Measurements from ENCODE around the gene P4HB.
"Not testable (repeated sequence)": the region's sequence is repeated elsewhere in the genome, so short reads cannot be mapped to it uniquely, and the experiment has no call there.

The P4HB gene

DNA sequence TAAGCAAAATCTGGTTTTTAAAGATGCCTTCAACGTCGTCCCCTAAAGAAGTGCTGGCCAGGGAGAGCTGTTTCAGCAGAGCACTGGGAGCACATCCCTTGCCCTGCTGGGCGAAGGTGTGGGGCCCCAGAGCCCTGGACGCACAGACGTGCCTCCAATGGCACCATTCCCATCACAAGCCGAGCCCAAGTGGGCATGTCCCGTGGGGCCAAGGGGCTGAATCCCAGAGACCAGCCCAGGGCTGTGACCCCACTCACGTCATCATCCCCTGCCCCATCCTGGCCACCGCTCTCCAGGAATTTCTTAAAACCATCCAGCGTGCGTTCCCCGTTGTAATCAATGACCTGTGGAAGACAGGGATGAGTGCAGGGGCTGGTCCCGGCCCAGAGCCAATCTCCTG lies 15.4 kb downstream of the P4HB start:
- DNase-seq: no peak

DNA sequence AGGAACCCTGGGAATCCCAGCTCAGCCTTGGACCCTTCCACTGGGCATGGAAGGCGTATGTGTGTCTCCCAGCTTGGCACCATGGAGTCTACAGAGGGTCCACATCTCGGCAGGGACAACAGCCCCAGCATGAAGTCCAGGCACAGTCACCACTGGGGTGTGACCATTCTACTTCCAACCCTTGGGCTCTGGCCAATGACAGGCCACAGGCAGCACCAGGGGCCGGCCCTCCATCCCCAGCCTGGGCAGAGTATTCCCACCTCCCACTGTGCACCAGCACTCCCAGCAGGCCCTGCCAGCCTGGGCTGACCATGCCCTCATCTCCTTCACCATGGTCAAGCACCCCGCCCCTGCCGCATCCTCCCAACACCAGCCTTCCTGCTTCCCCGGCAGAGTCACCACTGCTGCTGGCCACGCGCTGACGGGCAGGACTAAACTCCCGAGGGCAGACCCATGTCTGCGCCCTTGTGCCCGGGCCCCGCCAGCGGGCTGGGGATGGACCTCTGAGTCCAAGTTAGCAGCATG lies 15.9 kb downstream of the P4HB start:
- DNase-seq: no peak

DNA sequence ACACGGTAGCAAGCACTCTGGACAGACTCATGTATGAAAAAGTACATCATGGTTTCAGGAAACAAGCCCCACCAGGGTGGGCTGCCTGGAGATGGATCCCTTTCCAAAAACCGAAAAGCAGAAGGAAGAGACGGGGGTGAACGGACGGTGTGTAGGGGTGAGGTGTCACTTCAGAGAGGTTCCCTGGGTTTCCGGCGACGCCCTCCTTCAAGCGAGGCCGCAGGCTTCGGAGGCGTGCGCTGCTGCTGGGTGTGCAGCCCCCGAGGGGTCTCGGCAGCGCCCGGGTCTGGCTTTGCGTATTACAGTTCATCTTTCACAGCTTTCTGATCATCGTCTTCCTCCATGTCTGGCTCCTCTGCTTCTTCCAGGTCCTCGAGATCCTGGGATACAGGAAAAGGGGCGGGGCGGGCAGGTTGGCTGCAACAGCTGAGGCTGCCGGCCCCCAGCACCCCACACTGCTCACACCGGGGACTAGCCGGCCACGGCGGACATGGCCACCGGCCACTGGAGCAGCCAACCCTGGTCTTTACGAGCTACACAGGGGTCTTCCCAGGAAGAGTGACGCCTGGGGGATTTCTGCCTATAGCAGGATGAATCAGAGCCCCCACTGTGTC lies 16.5 kb downstream of the P4HB start:
- DNase-seq: no peak

DNA sequence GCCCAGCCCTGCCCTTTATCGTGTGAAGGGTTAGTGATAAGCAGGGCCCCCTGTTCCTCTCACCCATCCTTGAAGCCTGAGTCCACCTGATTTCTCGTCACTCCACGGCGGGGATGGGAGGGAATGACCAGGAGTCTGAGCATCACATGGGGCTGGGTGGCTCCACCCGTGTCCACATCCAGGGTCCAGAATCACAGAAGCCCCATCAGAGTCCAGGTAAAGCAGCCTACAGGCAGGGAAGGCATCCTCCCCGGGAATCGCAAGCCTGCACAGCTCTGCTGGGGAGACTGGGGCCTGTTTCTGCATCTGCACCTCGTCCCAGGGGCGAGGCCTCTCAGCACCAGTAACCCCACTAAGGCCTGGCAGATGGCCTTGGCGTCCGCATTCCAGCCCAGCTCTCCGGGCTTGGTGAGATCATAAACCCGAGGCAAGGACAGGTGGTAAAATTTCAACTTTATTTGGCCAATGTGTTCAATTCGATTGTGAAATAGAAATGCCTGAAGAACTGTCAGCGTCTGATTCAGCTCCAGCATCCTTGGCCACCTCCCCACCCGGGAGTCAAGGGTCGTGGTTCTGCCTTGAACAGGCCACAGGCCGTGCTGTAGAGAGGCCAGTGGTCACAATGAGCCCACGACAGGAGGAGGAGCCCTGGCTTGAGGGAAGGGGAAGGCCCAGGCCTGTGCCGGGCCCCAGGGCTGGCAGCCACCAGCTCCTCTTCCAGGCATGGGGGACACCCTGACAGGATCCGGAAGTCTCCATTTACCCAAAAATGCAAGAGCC lies 17.4 kb downstream of the P4HB start:
- DNase-seq: no peak

GRCh38 chr17:81842378-81842724 lies 18.0 kb downstream of the P4HB start:
- no peak for DNase-seq

DNA sequence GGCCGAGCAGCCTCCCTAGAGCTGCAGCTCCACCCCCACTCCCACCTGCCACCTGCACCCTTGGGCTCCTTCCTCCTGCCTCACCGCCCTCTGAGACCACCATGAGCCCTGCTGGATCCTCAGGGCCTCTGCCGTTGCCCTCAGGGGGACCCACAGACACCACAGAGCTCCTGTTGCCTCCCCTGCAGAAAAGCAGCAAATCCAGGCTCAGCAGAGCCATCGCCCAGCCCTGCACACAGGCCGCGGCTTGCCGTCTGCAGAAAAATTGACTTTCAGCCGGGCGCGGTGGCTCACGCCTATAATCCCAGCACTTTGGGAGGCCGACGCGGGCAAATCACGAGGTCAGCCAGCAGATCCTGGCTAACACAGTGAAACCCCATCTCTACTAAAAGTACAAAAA lies 18.5 kb downstream of the P4HB start:
- no peak for DNase-seq

- no peak for DNase-seq
Measured at GRCh38 chr17:81840826-81841778, 19.2 kb downstream of the P4HB start.

GRCh38 chr17:81840059-81840458 lies 20.3 kb downstream of the P4HB start:
- DNase-seq: not testable (repeated sequence)

GRCh38 chr17:81839301-81839700 lies 21.0 kb downstream of the P4HB start:
- DNase-seq: no peak

DNA sequence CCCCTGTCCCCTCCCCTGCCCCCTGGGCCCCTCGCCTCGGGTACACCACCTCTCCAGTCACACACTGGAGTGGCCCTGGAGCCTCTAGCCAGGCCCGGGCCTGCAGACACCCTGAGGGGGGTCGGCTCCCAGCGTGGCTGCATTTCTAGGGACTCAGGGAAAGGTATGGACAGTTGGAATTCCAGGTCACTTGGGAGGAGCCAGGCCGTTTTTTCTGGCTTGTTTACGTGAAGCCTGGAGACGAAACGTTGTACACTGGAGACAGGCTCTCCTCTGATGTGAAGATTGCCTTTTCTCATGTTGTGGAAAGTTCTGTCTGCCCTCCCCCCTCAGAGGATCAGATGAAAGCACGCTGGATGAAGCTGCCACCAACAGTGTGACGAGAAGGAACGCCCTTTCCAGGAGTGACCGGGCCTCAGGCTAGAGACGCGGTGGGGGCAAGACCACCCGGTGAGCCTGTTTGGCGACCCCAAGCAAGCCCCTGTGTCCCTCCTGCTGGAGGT lies 21.5 kb downstream of the P4HB start:
- no peak for DNase-seq

- DNase-seq: no peak
Measured at GRCh38 chr17:81837641-81838040, 22.7 kb downstream of the P4HB start.

- DNase-seq: no peak
Measured at GRCh38 chr17:81834831-81835267, 25.5 kb downstream of the P4HB start, which contains the start of gene PPP1R27. Gene PPP1R27, minus strand, starts transcription at chr17:81835050. Its CDS starts 97 bp downstream, at chr17:81834953.

DNA sequence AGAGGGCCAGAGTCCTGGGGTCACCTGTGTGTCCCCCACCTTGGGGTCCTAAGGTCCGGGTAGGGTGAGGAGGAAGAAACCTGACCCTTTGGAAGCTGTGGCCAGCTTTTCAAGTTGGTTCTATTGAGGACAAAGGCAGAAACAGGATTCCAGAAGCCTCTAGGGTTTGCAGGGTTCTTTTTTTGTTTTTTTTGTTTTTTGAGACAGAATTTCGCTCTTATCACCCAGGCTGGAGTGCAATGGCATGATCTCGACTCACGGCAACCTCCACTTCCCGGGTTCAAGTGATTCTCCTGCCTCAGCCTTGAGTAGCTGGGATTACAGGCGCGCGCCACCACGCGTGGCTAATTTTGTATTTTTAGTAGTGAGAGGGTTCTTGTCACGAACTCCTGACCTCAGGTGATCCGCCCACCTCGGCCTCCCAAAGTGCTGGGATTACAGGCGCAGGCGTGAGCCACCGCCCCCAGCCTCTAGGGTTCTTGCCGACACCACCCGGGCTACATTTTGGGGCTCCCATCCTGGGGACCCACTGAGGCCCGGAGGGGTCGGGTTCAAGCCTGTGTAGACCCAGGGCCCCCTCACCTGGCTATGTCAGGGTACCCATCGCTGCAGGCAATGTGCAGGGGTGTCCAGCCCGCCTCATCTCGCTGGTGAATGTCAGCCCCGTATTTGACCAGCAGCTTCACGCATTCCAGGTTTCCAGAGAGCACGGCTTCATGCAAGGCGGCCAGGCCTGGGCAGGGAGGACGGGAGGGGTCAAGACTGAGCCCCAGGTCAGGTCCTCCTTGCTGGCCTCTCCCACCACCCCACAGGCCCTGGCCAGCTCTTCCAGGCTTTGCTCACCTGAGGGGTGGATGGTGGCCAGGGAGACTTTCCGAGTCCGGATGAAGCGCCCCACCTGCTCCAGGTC lies 26.2 kb downstream of the P4HB start:
- no peak for DNase-seq

- DNase-seq: peak; percentile 95 to 96
Measured at GRCh38 chr17:81833160-81833920, 27.0 kb downstream of the P4HB start, which contains the start of gene MCRIP1. Gene MCRIP1, minus strand, starts transcription at chr17:81833291. Its CDS starts 8,785 bp downstream, at chr17:81824506.

DNA sequence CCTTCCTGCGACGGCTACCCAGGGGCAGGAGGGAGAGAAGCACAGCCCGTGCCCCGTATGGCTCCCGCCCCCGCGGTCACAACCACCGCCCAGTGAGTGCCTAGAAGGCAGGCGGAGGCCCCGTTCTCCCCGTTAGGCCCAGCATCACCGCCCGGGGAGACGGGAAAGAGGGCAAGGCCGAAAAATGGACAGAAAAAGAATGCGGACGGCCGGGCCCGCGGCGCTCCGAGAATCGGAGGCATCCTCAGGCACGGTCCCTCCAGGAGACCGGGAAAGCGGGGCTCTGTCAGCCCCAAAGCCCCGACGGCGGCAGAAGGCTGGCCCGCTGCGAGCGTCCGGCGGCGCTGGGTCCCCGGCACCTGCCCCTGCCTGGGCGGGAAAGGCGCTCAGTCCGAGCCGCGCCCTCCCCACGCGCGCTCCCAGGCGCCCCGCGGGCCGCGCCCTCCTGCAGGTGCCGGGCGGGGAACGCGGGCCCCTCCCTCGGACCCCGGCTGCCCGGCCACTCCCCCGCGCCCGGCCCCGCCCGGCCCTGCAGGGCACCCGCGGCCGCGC lies 27.7 kb downstream of the P4HB start:
- peak; percentile 56 to 64 for DNase-seq

GRCh38 chr17:81831957-81832607 lies 28.3 kb downstream of the P4HB start:
- DNase-seq: peak; percentile 49 to 62

- peak; percentile 23 to 42 for DNase-seq
Measured at GRCh38 chr17:81831563-81831956, 28.8 kb downstream of the P4HB start.

GRCh38 chr17:81829858-81830257 lies 30.5 kb downstream of the P4HB start:
- DNase-seq: no peak

GRCh38 chr17:81828656-81829055 lies 31.7 kb downstream of the P4HB start:
- DNase-seq: no peak
